OCI-M1 (cell line): ENCODE measurements around the gene SFT2D1.

Experiments used
- DNase-seq: peaks from one replicate; lab custom pipeline; 2025; lab: John Stamatoyannopoulos, UW

SFT2D1 gene

DNA sequence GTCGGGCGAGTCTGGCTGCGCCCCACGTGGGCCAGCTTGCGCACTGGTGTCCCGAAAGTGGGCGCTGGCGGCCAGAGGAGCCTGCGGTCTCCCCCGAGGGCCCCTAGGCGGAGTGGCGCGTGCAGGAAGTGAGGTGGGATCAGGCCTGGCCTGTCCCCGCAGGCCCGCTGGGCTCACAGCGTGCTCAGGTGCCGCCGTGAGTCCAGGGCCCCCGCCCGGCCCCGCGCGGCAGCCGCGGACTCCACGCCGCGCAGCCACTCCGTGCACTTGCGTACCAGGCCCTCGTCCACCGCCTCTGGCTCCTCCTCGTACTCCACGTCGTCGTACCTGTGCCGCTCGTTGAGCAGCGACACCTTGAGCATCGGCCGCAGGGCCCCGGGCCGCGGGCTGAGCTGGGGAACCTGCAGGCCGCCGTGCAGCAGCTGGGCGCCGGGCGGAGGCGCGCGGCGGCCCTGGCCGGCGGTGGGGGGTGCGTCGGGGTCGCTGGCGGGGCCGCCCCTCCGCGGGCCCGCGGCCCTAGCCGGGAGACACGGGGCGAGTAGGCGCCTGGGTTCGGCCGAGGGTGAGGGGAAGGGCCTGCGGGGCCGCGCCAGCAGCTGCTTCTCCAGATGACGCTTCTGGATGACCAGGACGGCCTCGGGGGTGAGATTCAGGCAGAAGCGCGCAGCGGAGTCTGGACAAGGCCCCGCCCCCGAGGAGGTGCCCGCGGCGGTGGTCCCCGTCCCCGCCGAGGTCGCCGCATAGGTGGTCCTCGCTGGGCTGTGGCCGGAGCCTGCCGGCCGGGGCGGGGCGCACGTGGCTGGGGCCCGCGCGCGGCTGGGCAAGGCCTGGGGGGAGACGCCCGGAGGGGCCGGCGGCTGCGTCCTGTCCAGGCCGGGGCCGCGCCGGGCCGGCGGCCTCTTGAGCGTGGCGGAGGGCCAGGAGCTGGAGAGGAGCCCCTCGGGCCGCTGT lies 35.0 kb downstream of the SFT2D1 start:
- DNase-seq: no peak

DNA sequence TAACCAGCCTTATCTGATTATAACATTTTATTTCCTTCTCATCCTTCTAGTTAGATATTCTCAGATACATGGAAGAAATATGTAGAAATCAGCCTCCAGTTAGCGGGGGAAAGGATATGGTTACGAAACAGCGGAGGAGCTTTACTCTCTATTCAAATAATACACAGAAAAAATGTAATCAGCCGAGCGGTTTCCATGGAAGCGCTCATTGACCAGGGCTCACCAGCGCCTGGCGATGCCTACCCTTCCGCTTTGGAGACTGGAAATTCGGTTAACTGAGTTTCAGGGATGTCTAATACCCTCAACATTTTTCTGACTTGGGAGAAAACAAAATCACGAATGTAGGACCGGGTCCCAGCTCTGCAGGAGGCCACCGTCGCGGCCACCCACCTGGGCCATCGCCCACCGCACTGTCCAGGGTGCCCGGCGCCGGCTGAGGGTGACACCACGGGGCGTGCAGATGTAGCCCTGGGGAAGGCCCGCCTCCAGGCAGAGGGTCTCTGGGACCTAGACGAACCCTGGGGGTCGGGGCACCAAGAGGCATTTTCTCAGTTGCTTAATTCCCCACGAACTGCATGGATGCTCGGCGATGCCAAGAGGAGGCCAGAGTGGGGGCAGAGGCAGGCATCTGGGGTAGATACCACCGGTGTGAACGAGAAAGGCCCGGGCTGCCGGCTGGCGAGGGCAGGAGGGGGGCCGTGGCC lies 35.8 kb downstream of the SFT2D1 start:
- DNase-seq: no peak

DNA sequence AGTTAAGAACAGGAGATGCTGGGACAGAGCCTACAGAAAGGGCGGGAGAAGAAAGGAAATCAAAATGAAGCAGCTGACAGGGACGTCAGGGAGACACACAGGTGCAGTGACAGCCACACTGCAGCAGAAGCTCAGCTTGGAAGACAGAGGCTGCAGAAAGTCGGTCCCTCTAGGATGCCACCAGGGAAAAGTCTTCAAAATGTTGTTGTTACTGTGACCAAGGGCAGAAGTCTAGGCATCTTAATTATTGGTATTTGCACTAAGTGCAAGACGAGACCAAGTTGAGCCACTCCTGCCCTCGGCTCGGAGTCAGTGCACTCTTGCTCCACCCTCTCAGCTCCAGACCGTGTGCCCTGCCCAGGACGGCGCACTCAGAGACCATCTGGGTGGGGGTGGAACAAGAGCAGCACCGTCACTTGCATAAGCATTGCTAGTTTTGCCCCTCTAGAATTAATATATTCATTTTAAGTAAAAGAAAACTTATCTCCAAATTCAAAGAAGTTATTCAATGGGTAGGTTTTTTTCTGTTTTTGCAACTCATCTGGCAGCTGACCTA lies 36.7 kb downstream of the SFT2D1 start:
- no peak for DNase-seq

DNA sequence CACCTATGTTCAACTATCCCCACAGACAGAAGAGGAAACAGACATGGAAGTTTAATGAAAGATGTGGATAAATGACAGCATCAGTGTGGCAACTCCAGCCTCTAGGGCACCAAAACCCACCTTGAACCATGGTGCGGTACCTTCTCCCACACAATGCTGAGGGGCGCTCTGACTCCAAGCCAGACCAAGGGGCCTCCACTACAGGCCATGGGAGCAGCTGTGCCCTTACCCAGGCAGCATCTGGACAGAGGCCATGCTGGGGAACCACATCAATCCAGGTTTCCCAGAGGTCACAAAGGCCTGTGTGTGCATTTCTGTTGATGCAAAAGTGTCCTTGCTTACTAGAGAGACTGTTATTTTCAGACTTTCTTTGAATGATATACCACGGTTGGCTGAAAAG lies 38.2 kb downstream of the SFT2D1 start:
- no peak for DNase-seq

DNA sequence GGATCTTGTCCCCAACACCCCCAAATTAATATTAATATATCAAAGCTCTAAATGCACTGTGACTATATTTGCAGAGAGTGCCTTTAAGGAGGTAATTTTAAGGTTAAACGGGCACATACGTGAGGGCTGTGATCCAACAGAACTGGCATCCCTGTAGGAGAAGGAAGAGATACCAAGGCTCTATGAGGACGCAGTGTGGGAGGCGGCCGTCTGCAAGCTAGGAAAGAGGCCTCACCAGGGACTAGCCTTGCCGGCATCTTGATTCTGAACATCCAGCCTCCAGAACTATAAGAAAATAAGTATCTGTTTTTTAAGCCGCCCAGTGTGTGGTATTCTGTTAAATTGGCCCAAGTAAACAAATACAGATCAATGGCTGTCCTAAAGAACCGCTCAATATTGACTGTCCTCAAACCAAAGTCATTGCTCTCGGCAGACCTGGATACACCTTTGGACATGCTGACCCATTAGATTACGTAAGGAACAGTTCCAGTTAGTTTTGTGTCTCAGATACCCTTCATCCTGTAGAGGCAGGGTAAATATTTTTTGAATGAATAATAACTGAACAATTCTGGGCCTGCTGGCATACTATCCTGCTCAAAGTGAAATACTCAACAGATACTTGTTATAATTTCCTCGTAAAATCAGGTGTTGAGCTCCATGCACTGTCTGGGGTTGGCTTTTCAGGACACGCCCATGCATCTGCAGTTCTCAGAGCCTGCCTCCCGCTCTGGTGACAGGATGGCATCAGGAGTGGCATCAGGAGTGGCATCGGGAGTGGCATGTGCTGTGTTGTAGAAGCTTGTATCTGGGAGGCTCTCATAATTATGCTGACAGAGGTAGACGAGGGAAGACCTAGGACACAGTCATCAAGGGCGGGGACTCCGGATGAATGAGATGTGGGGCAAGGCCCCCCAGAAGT lies 40.5 kb downstream of the SFT2D1 start:
- no peak for DNase-seq

DNA sequence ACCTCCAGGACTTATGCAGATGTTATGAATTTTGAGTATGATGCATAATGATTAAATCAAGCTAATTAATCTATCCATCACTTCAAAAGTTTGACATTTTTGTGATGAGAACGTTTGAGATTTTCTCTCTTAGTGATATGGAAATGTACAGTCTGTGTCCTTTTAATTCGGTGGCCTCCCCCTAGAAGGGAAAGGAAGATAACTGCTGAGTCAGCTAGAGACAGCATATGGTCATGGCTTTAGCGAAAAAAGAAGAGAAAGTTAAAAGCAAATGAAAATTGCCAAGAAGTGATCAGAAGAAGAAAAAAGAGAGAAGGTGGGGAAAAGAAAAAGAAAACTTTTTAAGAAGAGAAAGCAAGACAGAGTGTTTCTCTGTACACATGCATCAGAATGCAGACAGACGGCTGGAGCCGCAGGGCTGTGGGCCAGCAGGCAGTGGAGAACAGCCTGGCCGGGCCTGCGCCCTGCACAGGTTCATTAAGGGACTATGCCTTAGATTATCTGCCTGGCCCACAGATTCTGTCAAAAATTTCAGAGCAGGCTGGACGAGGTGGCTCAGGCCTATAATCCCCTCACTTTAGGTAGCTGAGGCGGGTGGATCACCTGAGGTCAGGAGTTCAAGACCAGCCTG lies 41.9 kb downstream of the SFT2D1 start:
- no peak for DNase-seq

DNA sequence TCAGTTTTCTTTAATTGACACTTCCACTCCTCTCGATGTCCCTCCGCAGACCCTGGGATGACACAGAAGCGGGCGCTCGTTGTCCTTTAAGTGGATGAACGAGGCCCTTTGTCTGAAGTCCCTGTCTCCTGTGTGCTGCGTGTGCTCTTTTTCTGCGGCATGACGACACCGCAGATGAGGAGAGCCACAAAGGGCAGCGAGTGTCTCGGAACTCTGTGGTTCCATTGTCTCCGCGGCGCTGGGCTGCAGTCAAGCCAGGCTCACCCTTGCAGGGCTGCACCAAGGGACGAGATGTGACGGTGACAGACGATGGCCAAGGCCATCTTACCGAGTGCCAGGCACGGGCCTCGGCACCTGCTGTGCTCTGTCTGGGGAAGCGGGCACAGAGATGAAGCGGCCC lies 44.7 kb downstream of the SFT2D1 start:
- no peak for DNase-seq

DNA sequence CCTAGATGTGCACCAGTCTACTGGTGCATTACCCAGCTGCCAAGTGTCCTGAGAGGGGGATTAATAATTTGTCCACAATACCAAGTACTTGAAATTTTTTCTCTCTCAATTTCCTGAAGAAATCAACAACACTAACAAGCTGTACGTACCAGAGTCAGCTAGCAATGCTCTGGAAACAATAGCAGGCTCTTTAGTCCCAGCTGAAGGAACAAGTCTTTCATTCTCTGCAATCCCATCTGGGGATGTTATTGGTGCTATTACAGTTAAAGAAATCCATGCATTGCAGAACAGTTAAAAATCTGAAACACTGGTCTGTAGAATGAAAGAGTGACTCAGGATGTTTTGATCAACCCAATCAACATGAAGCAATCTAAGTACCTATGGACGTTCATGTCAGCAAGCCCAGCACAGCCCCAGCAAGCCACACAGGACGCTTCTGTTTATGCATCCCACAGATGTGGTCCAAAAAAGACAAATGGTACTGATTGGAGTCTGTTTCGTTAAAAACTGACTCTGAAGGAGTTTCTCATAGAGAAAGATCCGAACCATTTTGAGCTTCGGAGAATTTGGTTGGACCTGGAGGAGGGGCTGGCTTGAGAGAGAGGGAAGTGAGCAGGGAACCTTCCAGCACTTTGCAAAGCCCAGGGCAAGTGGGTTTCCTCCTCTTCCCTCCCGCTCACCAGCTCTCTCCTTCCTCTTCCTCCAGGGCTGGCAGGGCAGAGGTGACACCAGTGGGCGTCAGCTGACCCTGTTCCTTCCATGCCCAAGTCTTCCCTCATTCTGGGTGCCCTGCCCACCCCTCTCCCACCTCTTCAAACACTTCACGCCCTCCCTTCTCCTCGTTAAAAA lies 46.1 kb downstream of the SFT2D1 start:
- no peak for DNase-seq

DNA sequence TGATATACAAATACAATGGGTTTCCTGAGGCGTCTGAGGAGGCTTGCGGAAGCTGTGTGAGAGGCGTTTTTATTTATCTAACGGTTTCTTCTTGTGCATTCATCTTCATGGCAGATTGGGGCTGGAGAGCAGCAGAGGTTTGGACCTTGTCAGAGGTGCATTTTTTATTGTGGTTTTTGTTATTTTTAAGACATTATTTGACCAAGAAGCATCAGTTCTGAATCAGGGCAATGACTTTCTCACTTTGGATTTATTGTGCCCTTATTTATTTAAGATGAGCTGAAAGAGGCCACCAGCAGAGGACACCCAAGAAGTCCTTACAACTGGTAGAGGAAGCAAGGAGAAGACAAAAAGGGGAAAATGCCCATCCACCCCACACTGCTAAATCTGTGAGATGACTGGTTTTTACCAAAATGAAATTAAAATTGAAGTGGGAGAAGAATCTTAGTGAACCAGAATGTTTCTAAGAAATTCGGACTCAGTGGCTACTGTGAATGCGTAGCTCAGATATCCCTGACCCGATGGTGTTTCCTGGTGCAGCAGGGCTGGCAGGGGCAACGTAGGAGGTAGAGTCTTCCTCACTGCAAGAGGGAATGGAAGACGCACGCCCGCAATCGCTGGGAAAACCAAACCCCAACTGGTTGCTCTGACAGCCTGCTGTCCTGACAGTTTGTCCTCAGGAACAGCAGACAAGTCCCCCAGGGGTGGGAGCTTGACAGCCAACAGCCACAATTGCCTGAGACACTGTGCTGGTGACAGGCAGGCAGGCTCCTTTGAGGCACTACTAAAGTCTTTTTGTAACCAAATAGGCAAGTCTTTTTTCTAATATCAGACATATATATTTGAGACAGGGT lies 48.4 kb downstream of the SFT2D1 start:
- DNase-seq: no peak

DNA sequence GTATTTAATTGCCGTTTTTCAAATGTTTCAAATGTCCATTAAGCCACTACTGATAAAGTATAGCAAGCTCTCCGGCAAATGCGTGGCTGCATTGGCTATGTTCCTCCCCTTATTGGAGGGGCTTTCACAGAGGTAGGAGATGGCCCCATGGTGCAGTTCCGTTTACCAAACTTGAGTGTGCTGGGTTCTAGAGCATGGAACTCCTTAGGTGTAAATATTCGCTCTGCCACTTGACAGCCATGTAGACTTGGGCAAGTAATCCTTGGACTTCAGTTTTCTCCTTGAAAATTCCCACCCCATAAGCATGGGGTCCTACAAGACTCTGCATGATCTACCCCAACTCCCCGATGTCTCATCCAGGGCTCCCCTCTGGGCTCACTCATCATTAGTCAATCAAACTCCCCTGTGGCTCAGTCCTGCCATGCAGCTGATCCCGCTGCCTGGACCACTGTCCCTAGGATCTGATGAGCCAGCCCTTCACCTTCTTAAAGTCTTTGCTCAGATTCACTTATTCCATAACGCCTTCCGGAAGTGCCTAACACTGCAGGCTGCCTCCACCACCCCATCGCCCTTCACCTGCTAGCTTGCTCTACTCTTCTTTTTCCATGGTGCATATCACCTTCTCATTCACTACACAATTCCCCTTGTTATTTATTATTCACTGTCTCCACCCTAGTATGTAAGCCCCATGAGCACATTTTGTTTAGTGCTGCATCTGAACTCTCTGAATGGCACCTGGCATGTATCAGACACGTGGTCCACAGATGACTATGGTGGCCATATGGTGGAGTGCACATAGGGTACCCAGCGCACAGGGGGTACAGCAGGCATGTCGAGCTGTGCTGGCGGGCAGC lies 52.9 kb downstream of the SFT2D1 start:
- DNase-seq: no peak

DNA sequence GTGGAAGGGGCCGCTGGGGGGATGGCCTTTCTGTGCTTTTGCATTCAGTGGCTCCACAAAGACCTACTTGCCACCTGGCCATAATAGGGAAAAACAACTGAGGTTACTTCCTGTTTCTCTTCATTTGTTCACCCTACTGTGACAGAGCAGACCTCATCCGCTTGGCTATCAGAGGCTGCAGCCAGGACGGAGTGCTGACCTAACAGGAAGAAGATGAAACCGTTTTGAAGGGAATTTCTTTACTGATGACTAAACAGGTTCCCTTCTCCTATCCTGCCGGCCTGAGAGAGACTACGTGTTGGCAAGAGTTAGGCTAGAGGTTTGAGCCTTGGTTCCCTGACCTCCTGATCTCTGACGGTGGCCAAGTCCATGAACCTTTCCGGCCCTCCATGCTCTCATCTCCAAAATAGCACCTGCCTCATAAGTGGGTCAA lies 55.5 kb downstream of the SFT2D1 start:
- DNase-seq: peak; percentile 26

DNA sequence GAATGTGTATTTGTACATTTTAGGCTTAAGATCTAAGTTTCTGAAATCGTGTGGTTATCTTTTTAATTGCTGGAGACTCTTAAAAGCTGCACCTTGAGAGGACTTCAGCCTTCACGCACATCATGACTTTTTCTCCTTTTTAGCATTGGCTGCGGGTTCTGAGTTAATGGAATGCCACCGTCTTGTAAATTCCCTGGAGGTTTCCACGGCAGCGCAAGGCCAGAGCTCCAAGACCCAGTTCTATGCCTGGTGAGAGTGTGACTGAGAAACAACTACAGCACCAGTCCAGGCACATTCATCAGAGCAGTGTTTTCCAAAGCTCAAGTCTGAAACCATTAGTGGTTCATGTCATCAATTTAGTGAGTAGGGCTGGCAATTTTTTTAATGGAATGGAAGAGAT lies 57.1 kb downstream of the SFT2D1 start:
- no peak for DNase-seq

DNA sequence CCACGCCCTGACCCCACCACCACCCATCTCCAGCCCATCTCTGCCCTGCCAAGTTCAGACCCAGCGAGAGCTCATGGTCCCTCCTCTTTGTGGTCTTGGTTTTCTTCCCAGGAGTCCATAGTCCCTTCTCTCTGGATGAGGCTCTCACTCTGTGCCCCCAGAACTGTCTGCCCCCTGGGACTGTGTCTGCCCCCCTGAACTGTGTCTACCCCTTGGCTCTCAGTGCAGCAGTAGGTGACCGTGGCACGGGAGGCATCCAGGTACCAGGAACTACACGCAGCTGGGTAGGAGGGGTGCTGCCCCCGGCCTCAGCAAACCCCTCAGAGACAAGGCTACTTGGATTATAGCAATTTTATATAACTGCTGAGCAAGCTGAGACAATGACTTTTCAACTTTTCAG lies 57.7 kb downstream of the SFT2D1 start:
- no peak for DNase-seq

DNA sequence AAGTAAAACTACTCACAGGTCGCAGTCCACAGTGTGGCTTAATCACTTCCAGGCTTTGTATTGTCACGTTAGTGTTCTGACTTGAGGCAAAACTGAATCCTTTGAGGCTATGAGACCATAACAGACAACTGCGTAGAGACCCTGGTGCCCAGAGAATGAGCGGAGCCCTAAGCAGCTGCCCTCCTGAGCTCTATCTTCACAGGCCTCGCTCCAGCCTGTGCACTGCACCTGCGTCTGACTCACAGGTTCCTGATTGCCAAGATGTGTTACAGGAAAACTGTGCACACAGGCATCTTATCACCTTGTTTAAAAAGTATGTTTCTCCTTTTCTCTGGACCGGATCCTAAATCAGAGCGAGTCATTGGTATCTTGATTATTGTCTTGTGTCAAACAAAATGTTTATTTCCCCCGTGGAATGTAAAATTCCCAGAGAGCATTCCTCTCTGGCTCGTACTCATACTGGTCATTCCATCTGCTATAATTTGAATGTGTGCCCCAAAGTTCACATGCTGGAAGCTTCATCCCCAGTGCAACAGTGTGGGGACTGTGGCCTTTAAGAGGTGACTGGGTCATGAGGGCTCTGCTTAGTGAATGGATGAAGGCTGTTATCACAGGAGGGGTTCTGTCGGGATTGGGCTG lies 59.8 kb downstream of the SFT2D1 start:
- no peak for DNase-seq

DNA sequence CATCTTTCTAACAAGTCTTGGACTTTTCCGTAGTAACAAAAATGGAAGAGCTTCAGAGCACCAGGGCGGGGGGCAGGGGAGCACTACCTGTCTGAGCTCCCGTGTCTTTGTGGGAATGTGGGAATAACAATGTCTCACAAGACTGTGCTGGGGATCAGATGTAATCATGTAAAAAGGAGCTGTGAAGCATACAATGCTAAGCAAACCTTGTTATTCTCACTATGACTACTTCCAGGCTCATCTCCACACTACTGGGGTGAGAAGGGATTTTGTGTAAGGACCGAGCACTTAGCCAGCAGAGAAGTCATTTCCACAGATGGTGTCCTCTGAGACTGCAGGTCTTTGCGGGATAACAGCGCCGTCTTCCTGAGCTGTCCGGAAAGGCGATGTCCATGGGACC lies 61.2 kb downstream of the SFT2D1 start:
- no peak for DNase-seq

DNA sequence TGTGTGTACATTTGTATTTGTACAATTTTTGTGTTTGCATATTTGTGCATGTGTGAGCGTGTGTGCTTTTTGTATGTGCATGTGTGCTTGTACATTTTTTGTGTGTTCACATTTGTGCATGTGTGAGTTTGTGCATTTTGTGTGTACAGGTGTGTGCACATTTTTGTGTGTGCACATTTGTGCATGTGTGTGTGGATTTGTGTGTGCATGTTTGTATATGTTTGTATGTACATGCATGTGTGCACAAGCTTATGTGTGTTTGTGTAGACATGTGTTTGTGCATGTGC lies 63.0 kb downstream of the SFT2D1 start:
- DNase-seq: no peak

DNA sequence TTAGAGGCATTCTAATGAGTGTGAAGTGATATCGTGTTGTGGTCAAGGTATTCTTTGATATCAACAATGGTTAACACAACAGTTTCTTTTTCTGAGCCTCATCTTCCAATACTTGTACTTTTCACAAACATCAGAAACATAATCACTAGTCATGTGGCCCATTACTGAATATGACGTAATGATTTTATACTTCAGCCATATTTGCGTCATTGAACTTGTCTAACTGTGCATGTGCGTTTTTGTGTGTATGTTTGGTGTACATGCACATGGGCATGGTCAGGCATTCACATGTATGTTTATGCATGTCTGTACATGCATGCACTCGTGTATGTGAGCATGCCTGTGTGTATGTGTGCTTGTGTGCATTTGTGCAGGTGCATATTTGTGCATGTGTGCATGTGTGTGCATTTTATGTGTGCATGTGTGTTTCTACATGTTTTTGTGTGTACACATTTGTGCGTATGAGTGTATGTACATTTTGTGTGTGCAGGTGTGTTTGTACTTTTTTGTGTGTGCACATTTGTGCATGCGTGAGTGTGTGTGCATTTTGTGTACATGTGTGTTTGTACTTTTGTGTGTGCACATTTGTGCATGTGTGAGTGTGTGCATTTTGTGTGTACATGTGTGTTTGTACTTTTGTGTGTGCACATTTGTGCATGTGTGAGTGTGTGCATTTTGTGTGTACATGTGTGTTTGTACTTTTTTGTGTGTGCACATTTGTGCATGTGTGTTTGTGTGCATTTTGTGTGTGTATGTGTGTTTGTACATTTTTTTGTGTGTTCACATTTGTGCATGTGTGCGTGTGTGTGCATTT lies 63.6 kb downstream of the SFT2D1 start:
- no peak for DNase-seq
